Glutamatergic neuron (in vitro differentiated cells): ENCODE measurements around the gene ASAP3. TPM values are rescaled to one million over a fixed set of nuclear protein-coding genes. Genes with fewer than 3 reads are reported as not detected.

Experiments used
- DNase-seq: peaks from one replicate; pipeline ENCODE4 v3.0.0; 2022
- H3K27ac Mint-ChIP-seq: one replicate; pipeline ENCODE4 v1.8.0; 2020; ENCODE audit warnings: mild to moderate bottlenecking, mixed read lengths, inconsistent platforms; ENCODE audit not compliant: unreplicated experiment
- H3K27me3 Mint-ChIP-seq: one replicate; pipeline ENCODE4 v1.8.0; 2020; ENCODE audit warnings: mild to moderate bottlenecking, moderate library complexity, mixed read lengths, inconsistent platforms; ENCODE audit not compliant: unreplicated experiment
- H3K36me3 Mint-ChIP-seq: one replicate; pipeline ENCODE4 v1.8.0; 2020; ENCODE audit warnings: mild to moderate bottlenecking, mixed read lengths, inconsistent platforms; ENCODE audit not compliant: unreplicated experiment
- H3K4me1 Mint-ChIP-seq: one replicate; pipeline ENCODE4 v1.8.0; 2020; ENCODE audit warnings: mild to moderate bottlenecking, low read depth, mixed read lengths, inconsistent platforms; ENCODE audit not compliant: unreplicated experiment
- H3K4me3 Mint-ChIP-seq: one replicate; pipeline ENCODE4 v1.8.0; 2020; ENCODE audit warnings: mild to moderate bottlenecking, mixed read lengths, inconsistent platforms; ENCODE audit not compliant: unreplicated experiment
- H3K9me3 Mint-ChIP-seq: one replicate; pipeline ENCODE4 v1.8.0; 2020; ENCODE audit warnings: mild to moderate bottlenecking, moderate library complexity, mixed read lengths, inconsistent platforms; ENCODE audit not compliant: unreplicated experiment
- total RNA-seq: library from RNA; stranded (reverse); fragmentation: NEBNext Ultra II Directional; extraction: Animal tissue kit (Norgen Biotek cat#: 25700); gene quantifications from one replicate; pipeline ENCODE4 v1.2.1, GENCODE V29; 2021; ENCODE audit not compliant: unreplicated experiment
- TF ChIP-seq, protein P1 (sequence below): fragments of 200-600 bp; sonication (generic); IDR thresholded peaks from one replicate; pipeline ENCODE4 v1.5.0; 2021; ENCODE audit not compliant: partially characterized antibody, unreplicated experiment

ASAP3 gene
- total RNA-seq, 1 donor from 2014 or later = 53.5 TPM

DNA sequence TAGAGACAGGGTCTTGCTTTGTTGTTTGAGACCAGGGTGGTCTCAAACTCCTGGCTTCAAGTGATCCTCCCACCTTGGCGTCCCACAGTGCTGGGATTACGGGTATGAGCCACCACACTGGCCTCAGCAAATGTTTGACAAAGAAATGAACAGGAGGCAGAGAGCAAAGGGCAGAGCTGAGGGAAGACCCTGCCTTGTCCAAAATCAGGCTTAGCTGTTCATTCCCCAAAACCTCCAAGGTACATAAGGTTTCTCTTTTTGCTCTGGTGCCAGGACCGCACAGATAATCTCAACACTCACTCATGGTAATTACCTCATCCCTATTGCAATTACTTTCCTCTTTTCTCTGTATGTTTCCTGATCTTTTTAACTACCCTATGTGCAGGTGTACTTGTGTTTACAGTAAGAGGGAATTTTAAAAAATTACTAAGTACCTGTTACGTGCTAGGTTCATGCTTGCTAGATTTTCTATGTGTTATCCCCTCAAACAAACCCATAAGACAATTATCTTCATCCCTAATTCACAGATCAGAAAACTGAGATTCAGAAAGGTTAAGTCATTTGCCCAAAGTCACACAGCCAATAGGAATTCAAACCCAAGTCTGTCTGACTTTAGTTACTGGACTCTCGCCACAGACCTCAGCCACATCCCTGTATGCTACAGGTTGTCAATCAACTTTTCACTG, 11.5 kb downstream of the ASAP3 start:
- no peaks in the 10 kb centered on the region for H3K36me3 Mint-ChIP-seq
- TF ChIP-seq, protein P1, sequence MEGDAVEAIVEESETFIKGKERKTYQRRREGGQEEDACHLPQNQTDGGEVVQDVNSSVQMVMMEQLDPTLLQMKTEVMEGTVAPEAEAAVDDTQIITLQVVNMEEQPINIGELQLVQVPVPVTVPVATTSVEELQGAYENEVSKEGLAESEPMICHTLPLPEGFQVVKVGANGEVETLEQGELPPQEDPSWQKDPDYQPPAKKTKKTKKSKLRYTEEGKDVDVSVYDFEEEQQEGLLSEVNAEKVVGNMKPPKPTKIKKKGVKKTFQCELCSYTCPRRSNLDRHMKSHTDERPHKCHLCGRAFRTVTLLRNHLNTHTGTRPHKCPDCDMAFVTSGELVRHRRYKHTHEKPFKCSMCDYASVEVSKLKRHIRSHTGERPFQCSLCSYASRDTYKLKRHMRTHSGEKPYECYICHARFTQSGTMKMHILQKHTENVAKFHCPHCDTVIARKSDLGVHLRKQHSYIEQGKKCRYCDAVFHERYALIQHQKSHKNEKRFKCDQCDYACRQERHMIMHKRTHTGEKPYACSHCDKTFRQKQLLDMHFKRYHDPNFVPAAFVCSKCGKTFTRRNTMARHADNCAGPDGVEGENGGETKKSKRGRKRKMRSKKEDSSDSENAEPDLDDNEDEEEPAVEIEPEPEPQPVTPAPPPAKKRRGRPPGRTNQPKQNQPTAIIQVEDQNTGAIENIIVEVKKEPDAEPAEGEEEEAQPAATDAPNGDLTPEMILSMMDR = no peak
- peaks cover 4% of the 10 kb centered on the region for H3K27me3 Mint-ChIP-seq
- no peak for DNase-seq
- H3K9me3 Mint-ChIP-seq = no peaks in the 10 kb centered on the region
- peaks cover 2% of the 10 kb centered on the region for H3K4me1 Mint-ChIP-seq
- no peak overlapping the region for H3K27ac Mint-ChIP-seq
- no peak overlapping the region for H3K4me3 Mint-ChIP-seq

DNA sequence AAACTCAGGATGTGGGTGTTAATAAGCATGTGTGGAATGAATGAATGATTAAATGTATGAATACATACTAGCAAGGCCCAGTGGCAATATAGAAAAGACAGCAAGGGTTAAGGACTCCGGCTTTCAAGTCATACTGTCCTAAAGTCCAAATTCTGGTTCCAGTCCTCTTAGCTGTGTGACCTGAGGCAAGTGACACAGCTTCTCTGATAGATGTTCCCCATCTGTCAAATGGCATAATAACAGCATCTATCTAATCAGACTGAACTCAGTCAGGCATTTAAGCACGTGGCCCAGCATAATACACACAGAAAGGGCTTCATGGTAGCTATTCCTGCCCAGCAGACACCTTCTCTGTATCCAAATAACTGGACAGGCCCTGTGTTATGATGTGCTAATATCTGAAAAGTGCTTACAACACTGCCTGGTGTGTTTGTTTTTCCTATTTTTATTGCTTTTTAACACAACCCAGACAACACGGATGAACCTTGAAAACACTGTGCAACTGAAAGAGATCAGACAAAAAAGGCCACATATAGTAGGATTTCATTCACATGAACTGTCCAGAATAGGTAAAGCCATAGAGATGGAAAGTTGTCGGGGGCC, 12.4 kb downstream of the ASAP3 start:
- H3K4me3 Mint-ChIP-seq = no peak overlapping the region
- no peak for DNase-seq
- no peak overlapping the region for H3K27ac Mint-ChIP-seq
- peaks cover 7% of the 10 kb centered on the region for H3K27me3 Mint-ChIP-seq
- H3K4me1 Mint-ChIP-seq = peaks cover 2% of the 10 kb centered on the region
- H3K36me3 Mint-ChIP-seq = no peaks in the 10 kb centered on the region
- TF ChIP-seq, protein P1 = no peak
- no peaks in the 10 kb centered on the region for H3K9me3 Mint-ChIP-seq

- peaks cover 7% of the 10 kb centered on the region for H3K27me3 Mint-ChIP-seq
- H3K27ac Mint-ChIP-seq = no peak overlapping the region
- no peak overlapping the region for H3K4me3 Mint-ChIP-seq
- no peaks in the 10 kb centered on the region for H3K9me3 Mint-ChIP-seq
- no peak for DNase-seq
- TF ChIP-seq, protein P1 = no peak
- H3K4me1 Mint-ChIP-seq = peaks cover 2% of the 10 kb centered on the region
- no peaks in the 10 kb centered on the region for H3K36me3 Mint-ChIP-seq
Measured at GRCh38 chr1:23470282-23471070, 13.5 kb downstream of the ASAP3 start.

DNA sequence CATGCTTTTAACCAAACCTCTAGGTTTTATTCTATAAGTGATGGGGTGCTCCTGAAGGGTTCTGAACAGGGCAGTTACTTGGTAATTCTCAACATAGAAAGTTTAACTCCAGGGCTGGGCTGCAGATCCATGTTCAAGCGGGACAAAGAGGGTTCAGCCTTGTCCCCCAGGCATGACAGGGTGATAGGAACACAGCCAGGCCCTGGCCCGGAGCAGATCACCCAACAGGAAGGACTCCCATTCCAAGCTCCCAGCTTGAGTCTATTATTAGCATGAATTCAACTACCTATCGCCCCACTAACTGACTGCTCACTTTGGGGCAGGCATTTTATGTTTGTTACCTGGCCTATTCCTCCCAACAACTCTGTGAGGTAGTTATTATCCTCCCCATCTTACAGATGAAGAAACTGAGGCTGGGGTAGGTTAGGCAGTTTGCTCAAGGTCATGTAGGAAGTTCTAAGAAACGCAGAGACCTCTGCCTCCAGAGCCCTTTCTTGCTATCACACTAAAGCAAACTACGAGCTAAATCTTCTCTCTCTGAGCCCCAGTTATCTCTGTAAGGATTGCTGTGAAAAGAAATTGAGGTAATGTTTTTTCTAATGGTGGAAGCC, 14.5 kb downstream of the ASAP3 start:
- no peaks in the 10 kb centered on the region for H3K36me3 Mint-ChIP-seq

More for the DNA sequence above, 14.5 kb downstream of the ASAP3 start:
- TF ChIP-seq, protein P1 = no peak
- Mint-ChIP-seq H3K27ac (no peak overlapping the region), H3K4me3 (no peak overlapping the region), H3K9me3 (no peaks in the 10 kb centered on the region), H3K4me1 (peaks cover 2% of the 10 kb centered on the region), H3K27me3 (peaks cover 7% of the 10 kb centered on the region)
- no peak for DNase-seq
